HG03066 (cell line): ENCODE data around the gene CD4.

Source experiments
- ATAC-seq: cut with Tn5 transposase; IDR thresholded peaks from one replicate; pipeline ENCODE4 v1.9.1; 2021; ENCODE audit warnings: low read depth; ENCODE audit not compliant: unreplicated experiment

Gene CD4

DNA sequence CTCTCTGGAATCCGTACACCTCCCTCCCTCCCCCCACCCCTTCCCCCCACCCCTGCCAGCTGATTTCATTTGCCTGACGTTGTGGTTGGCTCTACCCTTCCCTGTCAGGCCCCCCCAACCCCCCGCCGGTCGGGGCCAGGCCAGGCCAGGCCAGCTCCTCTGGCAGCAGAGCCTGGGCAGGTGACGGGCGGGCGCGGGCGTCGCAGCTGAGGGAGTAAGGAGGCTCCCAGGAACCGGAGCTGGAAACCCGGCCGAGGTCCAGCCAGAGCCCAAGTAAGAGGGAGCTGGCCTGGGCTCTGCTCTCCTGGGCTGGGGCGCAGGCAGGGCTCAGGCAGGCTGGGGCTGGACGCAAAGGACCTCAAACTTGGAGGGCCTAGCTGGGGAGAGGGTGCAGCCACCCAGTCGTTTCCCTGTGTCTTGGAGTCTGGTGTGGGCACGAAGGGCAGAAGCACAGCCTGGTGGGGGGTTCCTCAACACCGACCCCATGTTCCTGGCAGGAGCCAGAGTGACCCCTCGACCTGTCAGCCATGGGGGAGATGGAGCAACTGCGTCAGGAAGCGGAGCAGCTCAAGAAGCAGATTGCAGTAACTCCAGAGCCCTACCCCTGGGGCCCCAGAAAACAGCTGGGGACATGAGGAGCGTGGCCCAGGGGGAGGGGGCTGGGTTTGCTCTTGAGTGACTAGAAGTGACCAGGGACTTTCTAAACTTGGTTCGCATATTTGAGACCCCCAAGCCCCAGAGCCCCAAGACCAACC lies 51.6 kb downstream of the CD4 start, which contains the start of gene GNB3:
GNB3 (plus strand) TSS at position 165 of the 755 bp plus-strand sequence; CDS start at position 528, 363 bp downstream.
- no peak for ATAC-seq

DNA sequence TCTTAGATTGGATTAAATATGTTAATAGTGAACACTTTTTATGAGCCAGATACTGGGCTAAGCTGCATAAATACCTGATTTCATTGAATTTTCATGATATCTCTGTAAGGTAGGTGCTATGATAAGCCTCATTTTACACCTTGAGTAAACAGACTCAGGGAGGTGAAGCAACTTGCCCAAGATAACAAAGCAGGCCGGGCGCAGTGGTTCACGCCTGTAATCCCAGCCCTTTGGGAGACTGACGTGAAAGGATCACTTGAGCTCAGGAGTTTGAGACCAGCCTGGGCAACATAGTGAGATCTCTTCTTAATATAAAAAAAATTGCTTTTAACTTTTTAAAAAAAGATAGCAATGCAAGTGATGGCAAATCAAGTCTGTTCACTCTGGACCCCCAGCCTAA lies 52.7 kb downstream of the CD4 start:
- ATAC-seq = no peak

DNA sequence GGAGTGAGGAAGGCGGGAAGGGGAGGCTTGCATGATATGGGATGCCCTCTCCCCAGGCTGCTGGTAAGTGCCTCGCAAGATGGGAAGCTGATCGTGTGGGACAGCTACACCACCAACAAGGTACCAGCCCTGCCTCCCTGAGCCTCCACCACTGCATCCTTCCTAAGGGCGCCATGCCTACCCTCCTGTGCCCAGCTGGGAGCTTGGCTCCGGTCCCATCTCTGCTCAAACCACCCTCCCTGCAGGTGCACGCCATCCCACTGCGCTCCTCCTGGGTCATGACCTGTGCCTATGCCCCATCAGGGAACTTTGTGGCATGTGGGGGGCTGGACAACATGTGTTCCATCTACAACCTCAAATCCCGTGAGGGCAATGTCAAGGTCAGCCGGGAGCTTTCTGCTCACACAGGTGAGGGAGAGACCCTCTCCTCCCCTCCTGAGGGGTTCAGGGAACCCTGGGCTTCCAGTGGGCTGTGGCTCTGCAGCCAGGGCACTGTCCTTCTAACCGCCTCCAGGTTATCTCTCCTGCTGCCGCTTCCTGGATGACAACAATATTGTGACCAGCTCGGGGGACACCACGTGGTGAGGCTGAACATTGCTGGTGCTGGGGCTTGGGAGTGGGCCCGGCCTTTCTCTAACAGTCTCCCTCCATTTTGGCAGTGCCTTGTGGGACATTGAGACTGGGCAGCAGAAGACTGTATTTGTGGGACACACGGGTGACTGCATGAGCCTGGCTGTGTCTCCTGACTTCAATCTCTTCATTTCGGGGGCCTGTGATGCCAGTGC lies 54.0 kb downstream of the CD4 start:
- ATAC-seq = no peak

DNA sequence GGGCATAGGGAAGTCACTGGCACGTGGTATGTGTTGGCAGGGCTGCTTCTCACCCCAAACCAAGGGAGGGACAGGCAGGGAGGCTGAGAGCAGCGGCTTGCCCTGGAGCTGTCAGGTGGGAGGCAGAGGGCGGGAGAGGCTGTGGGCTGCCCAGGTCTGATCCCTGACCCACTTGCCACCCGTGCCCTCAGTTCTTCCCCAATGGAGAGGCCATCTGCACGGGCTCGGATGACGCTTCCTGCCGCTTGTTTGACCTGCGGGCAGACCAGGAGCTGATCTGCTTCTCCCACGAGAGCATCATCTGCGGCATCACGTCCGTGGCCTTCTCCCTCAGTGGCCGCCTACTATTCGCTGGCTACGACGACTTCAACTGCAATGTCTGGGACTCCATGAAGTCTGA lies 56.1 kb downstream of the CD4 start:
- ATAC-seq = no peak

DNA sequence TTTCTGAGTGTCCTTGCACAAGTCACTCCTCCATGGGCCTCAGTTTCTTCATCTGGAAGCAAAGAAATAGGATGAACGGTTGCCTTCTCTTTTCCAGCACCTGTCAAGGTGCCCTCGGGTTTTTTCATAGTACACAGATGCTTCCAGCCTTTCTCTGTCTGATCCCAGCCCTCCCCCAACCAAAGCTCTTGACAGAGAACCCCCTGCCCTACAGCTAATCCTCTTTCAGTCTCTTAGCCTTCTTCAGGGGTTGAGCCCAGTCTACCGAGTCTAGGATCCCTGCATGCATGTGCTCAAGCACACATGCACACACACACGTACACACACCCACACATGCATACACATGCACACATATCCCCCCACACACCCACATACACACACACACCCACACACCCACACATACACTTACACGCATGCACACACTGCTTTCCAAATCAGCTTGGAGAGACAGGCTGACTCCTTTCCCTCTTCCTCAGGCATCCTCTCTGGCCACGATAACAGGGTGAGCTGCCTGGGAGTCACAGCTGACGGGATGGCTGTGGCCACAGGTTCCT lies 57.1 kb downstream of the CD4 start:
- ATAC-seq = no peak

DNA sequence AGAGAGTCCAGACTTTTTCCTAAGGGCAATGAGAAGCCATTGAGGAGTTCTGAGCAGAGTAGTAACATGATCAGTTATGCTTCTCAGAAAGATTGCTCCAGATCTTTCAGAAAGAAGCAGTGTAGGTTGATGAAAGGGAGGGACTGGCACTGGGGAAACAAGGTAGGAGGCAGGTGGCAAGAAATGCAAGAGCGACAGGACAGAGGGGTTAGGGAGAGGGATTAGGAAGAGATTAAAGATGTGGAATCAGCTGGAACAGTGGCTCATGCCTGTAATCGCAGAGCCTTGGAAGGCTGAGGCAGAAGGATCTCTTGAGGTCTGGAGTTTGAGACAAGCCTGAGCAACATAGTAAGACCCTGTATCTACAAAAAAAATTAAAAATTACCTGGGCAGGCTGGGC lies 58.3 kb downstream of the CD4 start:
- no peak for ATAC-seq

DNA sequence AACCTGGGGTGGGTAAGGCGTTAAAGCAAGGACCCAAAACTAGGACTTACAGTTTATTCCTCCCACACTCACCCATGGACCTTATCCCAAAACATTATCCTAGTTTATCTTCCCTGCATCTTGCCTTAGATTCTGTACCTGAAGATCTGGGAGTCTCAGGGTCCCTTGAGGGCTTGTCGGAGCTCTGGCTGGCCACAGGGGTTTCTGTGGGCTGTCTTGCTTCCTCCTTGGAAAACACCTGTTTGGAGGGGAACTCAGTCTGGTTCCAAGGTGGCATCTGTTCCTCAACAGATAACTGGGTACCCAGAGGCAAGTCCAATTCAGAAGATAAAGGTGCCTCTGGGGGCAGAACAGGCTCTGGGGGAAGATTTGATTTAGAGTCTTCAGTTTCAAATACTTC lies 60.1 kb downstream of the CD4 start:
- ATAC-seq = no peak

DNA sequence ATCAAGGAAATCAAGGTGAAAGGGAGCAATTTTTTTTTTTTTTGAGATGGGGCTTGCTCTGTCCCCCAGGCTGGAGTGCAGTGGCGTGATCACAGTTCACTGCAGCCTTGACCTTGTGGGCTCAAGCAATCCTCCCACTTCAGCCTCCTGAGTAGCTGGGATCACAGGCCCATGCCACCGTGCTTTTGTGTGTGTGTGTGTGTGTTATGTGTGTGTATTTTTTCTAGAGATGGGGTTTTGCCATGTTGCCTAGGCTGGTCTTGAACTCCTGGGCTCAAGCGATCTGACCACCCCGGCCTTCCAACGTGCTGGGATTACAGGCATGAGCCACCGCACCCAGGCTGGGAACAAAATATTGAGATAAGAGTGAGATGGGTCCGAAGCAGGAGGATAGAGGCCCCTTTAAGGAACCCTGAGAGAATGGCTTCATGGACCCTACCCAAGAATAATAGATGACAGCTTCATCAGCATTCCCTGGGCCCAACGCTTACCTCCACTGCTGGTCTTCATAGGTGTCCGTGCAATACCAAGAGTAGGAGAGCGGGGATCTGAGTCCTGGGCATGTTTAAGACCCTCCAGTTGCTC lies 60.7 kb downstream of the CD4 start:
- no peak for ATAC-seq

DNA sequence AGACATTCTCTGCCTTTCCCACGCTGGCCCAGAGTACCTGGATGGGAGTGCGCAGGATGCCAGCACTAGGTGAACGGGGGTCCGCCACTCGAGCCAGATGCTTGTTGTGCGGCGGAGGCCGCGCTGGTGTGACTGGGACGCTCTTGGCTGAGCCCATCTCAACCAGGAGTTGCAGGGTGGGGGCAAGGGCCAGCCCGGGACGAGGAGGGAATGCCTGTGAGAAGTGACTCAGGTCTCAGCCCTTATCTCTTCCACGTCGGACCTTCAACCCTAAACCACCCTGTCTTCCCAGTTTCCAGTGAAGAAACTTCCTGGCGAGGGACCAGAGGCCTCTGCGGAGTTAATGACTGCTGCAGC lies 61.4 kb downstream of the CD4 start:
- no peak for ATAC-seq

DNA sequence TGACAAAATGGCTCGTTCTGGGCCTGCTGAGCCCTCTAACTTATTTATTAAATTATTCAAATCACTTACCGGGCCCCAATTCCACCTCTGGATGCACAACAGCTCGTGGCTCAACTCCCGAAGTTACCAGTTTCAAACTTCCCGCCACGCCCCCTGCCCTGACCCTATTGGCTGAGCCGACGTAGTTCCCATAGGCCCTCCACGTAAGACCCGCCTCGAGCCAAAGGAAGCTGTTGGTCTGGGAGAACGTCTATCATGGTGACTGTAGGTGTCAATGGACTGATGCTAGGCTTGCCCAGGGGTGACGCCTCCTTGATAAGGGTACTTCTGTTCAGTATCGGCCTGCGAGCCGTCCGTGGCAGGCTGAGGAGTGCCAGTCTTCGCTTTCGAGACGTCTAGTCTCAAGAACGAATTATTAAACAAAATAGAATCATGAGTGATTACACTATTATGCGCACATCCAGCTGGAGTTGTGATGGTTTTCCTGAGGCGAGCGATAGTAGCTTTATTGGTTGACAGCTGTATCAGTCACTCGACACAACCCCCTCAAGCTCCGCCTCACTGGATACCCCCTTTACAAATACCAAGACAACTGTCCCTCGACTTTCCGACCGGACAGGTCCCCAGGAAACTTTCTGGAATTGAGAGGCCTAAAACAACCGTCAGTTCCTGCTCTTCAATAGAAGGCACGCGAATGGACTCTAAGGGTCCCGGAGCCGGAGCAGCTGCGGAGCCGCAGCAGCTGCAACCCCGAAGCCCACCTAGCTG lies 62.0 kb downstream of the CD4 start, which contains the start of gene CDCA3:
CDCA3 (minus strand) TSS at position 134 of the 768 bp plus-strand sequence. CDS start 334 bp downstream, outside the sequence.
- ATAC-seq = peak; percentile 48

DNA sequence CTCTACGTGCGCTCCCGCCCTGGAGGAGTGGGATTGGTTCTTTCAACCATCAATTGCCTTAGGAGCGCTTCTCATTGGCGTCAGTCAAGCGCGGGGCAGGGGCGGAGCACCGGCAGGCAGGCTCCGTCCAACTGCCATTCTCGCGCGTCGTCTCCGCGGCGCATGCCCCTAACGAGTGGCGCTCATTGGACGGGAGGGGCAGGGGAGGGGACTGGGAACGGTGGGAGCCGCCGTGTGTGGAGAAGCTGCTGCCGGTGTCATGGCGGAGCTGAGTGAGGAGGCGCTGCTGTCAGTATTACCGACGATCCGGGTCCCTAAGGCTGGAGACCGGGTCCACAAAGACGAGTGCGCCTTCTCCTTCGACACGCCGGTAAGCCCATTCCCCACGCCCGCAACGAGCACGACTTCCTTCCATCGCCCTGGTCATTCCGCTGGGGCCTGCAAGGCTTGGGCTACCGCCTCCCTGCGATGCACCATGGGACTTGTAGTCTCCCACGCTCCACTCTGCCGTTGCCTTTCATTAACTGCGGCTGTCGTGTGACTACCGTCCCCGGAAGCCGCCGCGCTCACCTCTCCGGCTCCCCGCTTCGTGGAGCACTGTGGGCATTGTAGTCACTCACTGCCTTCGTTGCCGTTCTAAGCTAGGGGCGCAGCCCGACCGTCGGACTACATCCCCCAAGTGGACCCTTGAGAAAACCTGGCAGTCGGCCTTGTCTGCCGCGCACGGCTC lies 62.8 kb downstream of the CD4 start, which contains the start of gene USP5:
USP5 (plus strand) TSS at position 230 of the 730 bp plus-strand sequence; CDS start at position 260, 30 bp downstream.
- ATAC-seq = peak; percentile 69

DNA sequence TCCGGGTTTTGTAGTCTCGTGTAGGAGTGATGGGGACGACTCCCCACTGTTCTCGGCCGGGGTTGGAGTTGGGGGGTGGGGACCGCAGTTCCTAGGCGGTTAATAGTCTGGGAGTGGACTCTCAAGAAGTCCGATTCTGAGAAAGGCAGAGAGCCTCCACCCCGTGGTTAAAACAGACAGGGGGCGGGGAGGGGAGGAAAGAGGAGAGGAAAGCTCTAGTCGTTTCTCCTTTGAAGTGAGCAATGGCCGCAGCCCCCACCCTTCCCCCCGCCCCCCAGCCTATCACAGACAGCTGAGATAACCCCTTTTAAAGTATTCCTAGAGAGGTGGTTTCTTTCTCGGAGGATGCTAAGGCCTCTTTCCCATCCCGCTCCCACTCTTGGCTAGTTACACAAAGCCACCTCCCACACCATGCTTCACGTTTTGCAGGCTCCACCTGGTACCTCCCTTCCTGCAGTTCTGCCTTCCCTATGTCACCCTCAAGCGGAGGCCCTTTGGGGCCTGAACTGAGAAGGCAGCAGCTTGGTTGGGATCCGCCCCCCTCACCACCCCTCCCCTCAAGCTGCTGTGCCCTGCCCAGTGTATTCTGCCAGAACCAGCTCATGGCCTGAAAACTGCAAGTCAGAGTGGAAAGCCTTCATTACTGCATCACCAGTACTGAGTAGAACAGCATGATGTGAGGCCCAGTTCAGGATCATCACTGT lies 63.5 kb downstream of the CD4 start:
- ATAC-seq = no peak

DNA sequence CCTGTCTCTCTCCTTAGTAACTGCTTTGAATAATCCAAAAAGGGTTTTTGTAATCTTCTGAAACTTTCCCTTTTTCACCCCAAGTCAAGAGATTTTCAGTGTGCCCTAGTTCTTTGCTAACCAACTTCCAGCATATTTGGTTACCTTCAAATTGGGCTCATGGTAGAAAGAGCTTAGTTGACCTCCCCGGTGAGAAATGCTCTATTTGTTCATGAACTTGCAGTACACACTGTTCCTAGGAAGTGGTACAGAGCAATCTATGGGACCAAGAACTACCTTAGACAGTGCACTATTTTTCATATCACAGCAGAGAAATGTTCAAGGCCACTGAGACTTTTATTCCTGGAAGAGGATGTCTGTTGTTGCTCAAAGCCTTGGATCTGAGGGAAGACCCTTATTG lies 64.3 kb downstream of the CD4 start:
- no peak for ATAC-seq

DNA sequence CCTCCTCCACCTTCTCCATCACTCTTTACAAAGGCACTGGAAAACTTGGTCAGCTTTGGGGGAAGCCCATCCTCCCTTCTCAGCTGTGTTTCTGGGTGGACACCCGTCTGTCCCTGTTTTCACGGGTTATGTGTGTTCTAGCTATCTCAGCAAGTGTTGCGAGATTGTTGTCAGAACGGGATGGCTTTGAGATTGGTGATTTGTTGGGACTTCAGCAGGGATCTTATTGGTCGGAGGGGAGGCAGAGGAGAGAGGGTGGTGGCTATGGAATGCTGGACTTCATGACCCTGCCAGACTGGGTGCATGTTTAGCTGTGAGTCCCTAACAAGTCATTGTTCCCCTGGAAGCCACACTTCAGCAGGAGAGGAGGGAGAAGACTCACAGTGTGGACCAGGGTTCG lies 64.7 kb downstream of the CD4 start:
- ATAC-seq = no peak

DNA sequence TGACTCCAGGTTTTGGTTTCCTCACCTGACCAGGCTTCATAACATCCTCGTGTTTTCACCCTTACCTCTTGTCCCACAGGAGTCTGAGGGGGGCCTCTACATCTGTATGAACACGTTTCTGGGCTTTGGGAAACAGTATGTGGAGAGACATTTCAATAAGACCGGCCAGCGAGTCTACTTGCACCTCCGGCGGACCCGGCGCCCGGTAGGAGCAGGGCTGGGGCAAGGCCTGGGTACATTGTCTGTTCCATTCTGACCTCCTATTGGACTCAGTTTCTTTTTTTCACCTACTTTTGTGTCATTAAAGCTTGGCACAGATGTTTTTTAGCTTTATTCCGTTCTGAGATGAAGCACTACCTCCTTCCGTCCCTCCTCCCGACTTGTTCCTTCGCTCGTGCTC lies 66.0 kb downstream of the CD4 start:
- ATAC-seq = no peak

DNA sequence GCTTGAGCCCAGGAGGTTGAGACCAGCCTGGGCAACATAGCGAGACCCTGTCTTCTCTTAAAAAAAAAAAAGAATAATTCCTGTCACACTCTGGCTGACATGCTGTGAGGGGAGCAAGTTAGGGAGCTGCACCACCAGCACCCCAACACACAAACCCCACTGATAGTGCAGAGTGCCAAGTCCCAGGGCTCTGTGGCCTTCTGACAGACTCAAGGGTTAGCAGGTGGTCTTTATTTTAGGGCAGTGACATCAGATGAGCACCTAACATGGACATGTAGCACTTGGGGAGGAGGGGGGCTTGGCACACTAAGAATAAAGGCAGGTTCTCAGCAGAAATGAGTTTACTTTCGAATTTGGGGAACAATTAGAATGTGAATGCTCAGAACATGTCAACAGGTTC lies 69.5 kb downstream of the CD4 start:
- no peak for ATAC-seq

DNA sequence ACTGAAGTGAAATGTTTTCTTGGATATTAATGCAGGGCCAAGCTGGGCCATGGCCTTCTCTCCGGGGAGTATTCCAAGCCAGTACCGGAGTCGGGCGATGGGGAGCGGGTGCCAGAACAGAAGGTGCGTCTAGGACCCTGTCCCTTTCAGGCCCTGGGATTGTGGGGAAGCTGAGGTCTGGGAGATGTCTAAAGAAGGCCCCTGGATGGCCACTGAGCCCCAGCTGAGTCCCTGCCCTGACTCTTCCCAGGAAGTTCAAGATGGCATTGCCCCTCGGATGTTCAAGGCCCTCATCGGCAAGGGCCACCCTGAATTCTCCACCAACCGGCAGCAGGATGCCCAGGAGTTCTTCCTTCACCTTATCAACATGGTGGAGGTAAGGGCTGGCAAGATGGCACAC lies 70.8 kb downstream of the CD4 start:
- no peak for ATAC-seq

DNA sequence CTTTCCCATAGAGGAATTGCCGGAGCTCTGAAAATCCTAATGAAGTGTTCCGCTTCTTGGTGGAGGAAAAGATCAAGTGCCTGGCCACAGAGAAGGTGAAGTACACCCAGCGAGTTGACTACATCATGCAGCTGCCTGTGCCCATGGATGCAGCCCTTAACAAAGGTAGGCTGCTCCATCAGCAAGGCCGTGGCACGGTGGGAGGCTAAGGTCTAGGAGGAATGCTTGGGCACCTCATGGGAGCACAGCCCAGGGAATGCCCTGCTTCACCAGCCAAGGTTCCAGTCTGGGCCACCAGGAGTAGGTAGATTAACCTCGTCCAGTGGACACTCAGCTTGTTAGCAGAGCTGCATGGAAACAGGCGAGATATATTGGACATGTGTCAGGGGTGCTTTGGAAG lies 71.6 kb downstream of the CD4 start:
- no peak for ATAC-seq

DNA sequence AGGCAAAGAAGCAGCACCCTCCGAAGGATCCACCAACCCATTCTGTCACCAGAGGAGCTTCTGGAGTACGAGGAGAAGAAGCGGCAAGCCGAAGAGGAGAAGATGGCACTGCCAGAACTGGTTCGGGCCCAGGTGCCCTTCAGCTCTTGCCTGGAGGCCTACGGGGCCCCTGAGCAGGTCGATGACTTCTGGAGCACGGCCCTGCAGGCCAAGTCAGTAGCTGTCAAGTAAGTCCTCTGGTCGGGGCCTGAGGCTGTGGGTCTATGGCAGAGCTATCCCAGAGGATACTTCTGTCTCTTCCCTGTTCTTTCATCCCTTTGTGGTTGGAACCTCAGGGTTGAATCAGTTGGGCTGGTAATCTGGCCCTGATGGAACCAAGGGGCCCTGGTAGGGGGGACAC lies 72.1 kb downstream of the CD4 start:
- ATAC-seq = no peak
